ENCODE results near the gene CARS1.

CARS1 gene

DNA sequence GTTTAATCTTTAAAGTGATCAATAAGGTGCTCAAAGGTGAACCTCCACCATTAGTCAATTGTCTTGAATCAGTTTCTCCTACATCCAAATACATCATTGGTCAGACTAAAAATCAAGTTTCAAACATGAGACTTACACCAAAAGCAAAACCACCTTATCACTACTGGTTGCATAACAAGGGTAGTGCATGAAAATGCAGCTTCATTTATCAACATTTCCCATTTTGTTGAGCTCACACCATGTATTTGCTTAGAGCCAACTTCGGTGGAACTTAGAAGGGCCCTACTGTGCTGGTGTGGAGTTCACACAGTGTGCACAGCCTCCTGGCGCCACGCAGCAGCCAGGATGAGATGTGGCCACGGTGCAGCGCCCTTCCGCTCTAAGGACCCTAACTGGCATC, 104.9 kb downstream of the CARS1 start:
- TF ChIP-seq SUZ12 (IDR thresholded peaks at IDR 0.05; ENCODE audit: extremely low read depth, insufficient read depth, insufficient read length) (no peak), YY1 (IDR thresholded peaks at IDR 0.05; ENCODE audit: insufficient read depth, insufficient read length) (no peak), ZNF274 (IDR thresholded peaks at IDR 0.05; ENCODE audit: low read depth, low read length) (no peak)
- no peaks in the 10 kb centered on the region for H3K27me3 ChIP-seq (ENCODE audit: insufficient read depth, insufficient read length)
- peaks cover 12% of the 10 kb centered on the region for H3K4me1 ChIP-seq (ENCODE audit: insufficient read depth, insufficient read length)
- H3K4me3 ChIP-seq (ENCODE audit: insufficient read length, low read depth) = no peak overlapping the region
- H3K36me3 ChIP-seq (ENCODE audit: insufficient read depth, insufficient read length, low read length) = peaks cover 98% of the 10 kb centered on the region
- no peak for DNase-seq (ENCODE audit: low read depth, low spot score)
- no peaks in the 10 kb centered on the region for H3K9me3 ChIP-seq (ENCODE audit: insufficient read depth, low read length)
- no peak overlapping the region for H3K9ac ChIP-seq (ENCODE audit: insufficient read length, low read depth)

DNA sequence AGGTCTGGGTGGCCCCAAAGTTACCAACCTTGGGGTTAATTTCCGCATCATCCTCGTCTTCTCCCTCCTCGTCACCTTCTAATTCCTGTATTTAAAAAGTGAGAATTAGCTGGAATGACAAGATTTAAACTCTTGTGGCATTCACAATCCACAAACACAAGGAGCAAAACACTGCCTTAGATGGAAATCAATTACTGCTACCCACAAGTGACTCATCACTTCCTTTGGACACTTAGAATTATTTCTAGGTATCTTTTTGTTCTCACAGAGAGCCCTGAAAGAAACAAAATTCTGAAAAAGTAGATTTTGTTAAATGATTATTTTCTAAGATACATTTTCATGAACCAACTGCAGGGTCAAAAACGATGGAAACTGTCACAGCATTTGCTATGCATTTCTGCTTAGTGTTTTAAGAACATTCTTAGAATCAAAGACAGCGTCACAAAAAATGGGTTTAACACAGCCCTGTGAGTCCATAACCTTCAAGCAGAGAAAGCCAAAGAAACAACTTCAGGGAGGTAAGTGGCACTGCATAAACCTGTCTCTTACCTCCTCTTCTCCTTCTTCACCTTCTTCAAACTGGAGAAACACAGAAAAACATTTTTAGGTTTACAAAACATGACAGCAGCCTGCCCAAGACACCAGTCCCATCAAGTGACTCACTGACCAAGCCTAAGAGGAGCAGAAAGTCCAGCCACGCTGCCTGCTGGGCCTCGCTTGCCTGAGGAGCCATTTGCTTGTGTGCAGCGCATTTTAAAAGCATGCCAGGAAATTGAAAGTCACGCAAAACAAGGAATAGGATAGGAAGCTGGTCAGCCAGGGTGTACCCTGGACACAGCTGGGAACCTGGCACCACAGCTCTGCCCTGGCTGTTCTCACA, 105.8 kb downstream of the CARS1 start:
- Histone ChIP-seq H3K27me3 (ENCODE audit: insufficient read depth, insufficient read length) (no peaks in the 10 kb centered on the region), H3K4me1 (ENCODE audit: insufficient read depth, insufficient read length) (peaks cover 15% of the 10 kb centered on the region), H3K36me3 (ENCODE audit: insufficient read depth, insufficient read length, low read length) (peaks cover 98% of the 10 kb centered on the region), H3K9ac (ENCODE audit: insufficient read length, low read depth) (no peak overlapping the region), H3K4me3 (ENCODE audit: insufficient read length, low read depth) (no peak overlapping the region), H3K9me3 (ENCODE audit: insufficient read depth, low read length) (no peaks in the 10 kb centered on the region)
- no peak for TF ChIP-seq SUZ12 (IDR thresholded peaks at IDR 0.05; ENCODE audit: extremely low read depth, insufficient read depth, insufficient read length)
- no peak for TF ChIP-seq ZNF274 (IDR thresholded peaks at IDR 0.05; ENCODE audit: low read depth, low read length)
- TF ChIP-seq YY1 (IDR thresholded peaks at IDR 0.05; ENCODE audit: insufficient read depth, insufficient read length) = no peak
- DNase-seq (ENCODE audit: low read depth, low spot score) = no peak

All from NT2/D1 (cell line).